Transverse colon (tissue), 3 donors: Measurements from ENCODE around the gene TSG101.

ENCODE experiments used
- CTCF ChIP-seq, 5 experiments: fragments of 200-600 bp in 3 of 5; fragments of 450-650 bp in 2 of 5; sonication (generic) in 3 of 5; IDR thresholded peaks; 1 replicate in 2 of 5; 2 replicates in 3 of 5; pipeline ENCODE4 v1.5.1; 2016 to 2017; ENCODE audit warnings: antibody characterized with exemption in 5 of 5, inconsistent platforms in 3 of 5, mild to moderate bottlenecking in 2 of 5, moderate library complexity in 1 of 5
- EP300 ChIP-seq: sonication (generic); formaldehyde crosslinking; IDR thresholded peaks from one replicate; pipeline ENCODE4 v1.6.1; 2017; ENCODE audit warnings: antibody characterized with exemption, low read depth
- POLR2A ChIP-seq: fragments of 450-650 bp; IDR thresholded peaks from one replicate; pipeline ENCODE4 v1.6.1; 2016; ENCODE audit warnings: antibody characterized with exemption, mild to moderate bottlenecking, moderate library complexity

DNA sequence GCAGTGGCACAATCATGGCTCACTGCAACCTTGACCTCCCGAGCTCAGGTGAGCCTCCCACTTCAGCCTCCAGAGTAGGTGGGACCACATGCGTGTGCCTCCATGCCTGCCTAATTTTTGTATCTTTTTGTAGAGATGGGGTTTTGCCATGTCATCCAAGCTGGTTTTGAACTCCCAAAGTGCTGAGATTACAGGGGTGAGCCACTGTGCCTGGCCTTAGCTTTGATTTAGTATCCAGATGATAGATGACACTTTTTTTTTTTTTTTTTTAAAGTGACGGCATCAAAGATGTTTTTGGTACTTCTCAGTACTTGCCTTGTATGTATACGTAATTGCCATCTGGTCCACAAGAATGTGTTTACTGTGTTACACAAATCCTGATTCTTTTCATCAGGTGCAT is 47.7 kb downstream of the TSG101 start:
- TF ChIP-seq CTCF (IDR thresholded peaks at IDR 0.05) (no peak), EP300 (no peak), POLR2A (no peak)
